GM12878 (cell line): ENCODE results near the gene RAB31. TPM values are rescaled to one million over a fixed set of nuclear protein-coding genes. Genes with fewer than 3 reads are reported as not detected.

Experiments used
- ATAC-seq: fragments of 200-7000 bp; cut with Tn5 transposase; 3 replicates; pipeline ENCODE4 v1.9.1; 2020; ENCODE audit warnings: mild to moderate bottlenecking, moderate library complexity
- BruUV-seq: library from RNA; stranded (reverse); fragments of 400-500 nt; replicated peaks from 2 replicates; lab custom pipeline; 2021; lab: Mats Ljungman, UMichigan
- CTCF ChIA-PET: fragments of 300-600 bp; sonication (Branson Sonifier 250); formaldehyde crosslinking; extraction: SDS; loops from one replicate; lab custom pipeline; 2021; ENCODE audit warnings: inconsistent platforms; lab: Yijun Ruan, JAX
- POLR2A ChIA-PET: fragments of 350-600 bp; formaldehyde crosslinking; extraction: SDS; loops from one replicate; lab custom pipeline; 2021; ENCODE audit warnings: inconsistent platforms; lab: Charles Lee
- RAD21 ChIA-PET: fragments of 300-600 bp; sonication (Branson Sonifier 250); formaldehyde crosslinking; loops from one replicate; lab custom pipeline; 2023; ENCODE audit warnings: antibody characterized with exemption; ENCODE audit not compliant: unreplicated experiment; lab: Charles Lee
- SMC1A ChIA-PET: fragments of 300-600 bp; sonication (Branson Sonifier 250); formaldehyde crosslinking; loops from one replicate; lab custom pipeline; 2023; ENCODE audit not compliant: unreplicated experiment, uncharacterized antibody; lab: Charles Lee
- DNase-seq: peaks from one replicate; pipeline ENCODE4 v3.0.0-alpha.2; 2011; ENCODE audit warnings: low read depth, low spot score
- FAIRE-seq: peaks from 3 replicates; lab custom pipeline; 2011; peaks lifted over from hg19 to GRCh38; lab: Jason Lieb, UNC
- H2AFZ ChIP-seq: 2 replicates; pipeline ENCODE4 v1.6.0; 2011; ENCODE audit warnings: low read depth, low read length, control low read depth; ENCODE audit not compliant: control insufficient read depth
- H3K27ac ChIP-seq: 2 replicates; pipeline ENCODE4 v1.5.1; 2011; ENCODE audit warnings: control low read depth; ENCODE audit not compliant: control insufficient read depth, insufficient read depth
- H3K27me3 ChIP-seq, 2 experiments: replicated peaks in 1 of 2; 2 replicates each; pipeline versions ENCODE4 v1.6.0 to v1.6.1; 2011; ENCODE audit warnings: low read length in 1 of 2; ENCODE audit not compliant: control insufficient read depth in 2 of 2, insufficient read depth in 2 of 2
- H3K36me3 ChIP-seq, 2 experiments: 2 replicates each; pipeline ENCODE4 v1.5.1; 2011; ENCODE audit warnings: low read length in 1 of 2; ENCODE audit not compliant: control insufficient read depth in 2 of 2, insufficient read depth in 2 of 2
- H3K4me1 ChIP-seq: 2 replicates; pipeline ENCODE4 v1.6.1; 2011; ENCODE audit warnings: mild to moderate bottlenecking, low read length, moderate library complexity, mixed read lengths; ENCODE audit not compliant: control insufficient read depth, insufficient read depth
- H3K4me2 ChIP-seq: 2 replicates; pipeline ENCODE4 v1.6.0; 2011; ENCODE audit warnings: control low read depth; ENCODE audit not compliant: control insufficient read depth, insufficient read depth
- H3K4me3 ChIP-seq: fragments of 200-600 bp; sonication (generic); 2 replicates; pipeline ENCODE4 v1.5.1; 2016
- H3K79me2 ChIP-seq: 2 replicates; pipeline ENCODE4 v1.6.0; 2011; ENCODE audit warnings: low read length; ENCODE audit not compliant: control insufficient read depth, insufficient read depth
- H3K9ac ChIP-seq: 2 replicates; pipeline ENCODE4 v1.8.0; 2011; ENCODE audit warnings: low read length, control low read depth, mixed read lengths; ENCODE audit not compliant: control insufficient read depth, insufficient read depth
- H3K9me3 ChIP-seq: replicated peaks from 3 replicates; pipeline ENCODE4 v1.5.1; 2011; ENCODE audit warnings: mild to moderate bottlenecking, low read length; ENCODE audit not compliant: control insufficient read depth, insufficient read depth
- H4K20me1 ChIP-seq: 2 replicates; pipeline ENCODE4 v1.6.0; 2011; ENCODE audit not compliant: control insufficient read depth, insufficient read depth
- HCFC1 ChIP-seq: fragments of 150-350 bp; IDR thresholded peaks from 2 replicates; pipeline ENCODE4 v1.6.1; 2014; ENCODE audit warnings: low read length
- KDM1A ChIP-seq: fragments of 200-600 bp; sonication (generic); IDR thresholded peaks from 2 replicates; pipeline ENCODE4 v1.6.1; 2016; ENCODE audit warnings: borderline replicate concordance
- POLR2AphosphoS2 ChIP-seq: IDR thresholded peaks from 2 replicates; pipeline ENCODE4 v1.6.1; 2011; ENCODE audit warnings: low read depth, mild to moderate bottlenecking, low read length, improper control_type of control experiment, moderate library complexity
- PRDM15 ChIP-seq: fragments of 450-650 bp; formaldehyde crosslinking; IDR thresholded peaks from 2 replicates; pipeline ENCODE4 v1.4.0; 2020; ENCODE audit warnings: mild to moderate bottlenecking, moderate library complexity
- SUPT20H ChIP-seq: IDR thresholded peaks from 2 replicates; pipeline ENCODE4 v1.6.1; 2011; ENCODE audit warnings: low read depth, mild to moderate bottlenecking, low read length, moderate library complexity, borderline replicate concordance; ENCODE audit not compliant: control insufficient read depth
- TBL1XR1 ChIP-seq: IDR thresholded peaks from 2 replicates; pipeline ENCODE4 v1.6.1; 2012; ENCODE audit warnings: low read depth, low read length, improper control_type of control experiment
- ZNF687 ChIP-seq: fragments of 450-650 bp; IDR thresholded peaks from 2 replicates; pipeline ENCODE4 v1.6.1; 2017; ENCODE audit warnings: mild to moderate bottlenecking, moderate library complexity
- WGBS: methylation state at CpG from one replicate; pipeline ENCODE4 v1.1.6; 2016; ENCODE audit warnings: low lambda C conversion rate; ENCODE audit not compliant: insufficient replicate concordance, insufficient coverage; ENCODE audit errors: missing lambda C conversion rate; 5-methylcytosine and 5-hydroxymethylcytosine counted together
- in situ Hi-C: fragments of 300-500 bp; cut with MboI; formaldehyde crosslinking; loops from 9 replicates; pipeline ENCODE4 v1.14.3; 2018; ENCODE audit warnings: mixed read lengths
- intact Hi-C: fragments of 100-400 bp; cut with micrococcal nuclease; formaldehyde crosslinking; loops from one replicate; pipeline ENCODE4 v1.14.2; 2022; ENCODE audit not compliant: unreplicated experiment
- polyA plus RNA-seq, 11 experiments: library from polyadenylated mRNA; depleted of rRNA in 4 of 11; unstranded in 6 of 11; stranded (reverse) in 5 of 11; fragments of >200 nt; fragmentation: Nextera tagmentation in 4 of 11; fragmentation: Illumina TruSeq in 1 of 11; extraction: Ambion mirVana in 4 of 11; extraction: Trizol in 1 of 11; gene quantifications; 1 replicate in 1 of 11; 2 replicates in 10 of 11; pipeline versions ENCODE4 v1.2.1 to v1.2.3, GENCODE V29; 2011 to 2016; ENCODE audit warnings: inconsistent platforms in 2 of 11, missing spikeins in 2 of 11, low read depth in 1 of 11
- total RNA-seq, 4 experiments: library from RNA; depleted of rRNA in 3 of 4; stranded (reverse); fragments of >200 nt in 3 of 4; fragmentation: Illumina TruSeq in 1 of 4; extraction: Trizol in 1 of 4; gene quantifications; 2 replicates each; pipeline versions ENCODE4 v1.2.1 to v1.2.3, GENCODE V29; 2013 to 2021

RAB31 gene
- total and polyA plus RNA-seq, 10 of the 15 experiments (the other 5 are each of a cell fraction or from before 2014, with no cell fraction given) = 0.80 to 23.3 (median 12.2) TPM

GRCh38 chr18:9688036-9688741 is 19.9 kb upstream of the RAB31 start (continued):
- TF ChIP-seq TBL1XR1 = no peak
- no peak for TF ChIP-seq ZNF687
- TF ChIP-seq HCFC1 = no peak
- no peak for TF ChIP-seq KDM1A
- TF ChIP-seq, all 136 proteins: peak for 0

GRCh38 chr18:9689253-9689652 is 18.8 kb upstream of the RAB31 start:
- no peak for FAIRE-seq
- ChIA-PET SMC1A (no interaction called here), RAD21 (no interaction called here), CTCF (no interaction called here), POLR2A (no interaction called here)
- Histone ChIP-seq H3K27ac (no peak overlapping the region), H3K4me3 (no peak overlapping the region), H3K4me2 (no peak overlapping the region), H3K27me3 (no peaks in the 10 kb centered on the region; a peak in 1 of 4 replicates), H3K9ac (no peak overlapping the region), H2AFZ (no peak overlapping the region), H3K36me3 (no peaks in the 10 kb centered on the region), H3K9me3 (no peaks in the 10 kb centered on the region), H3K4me1 (peaks cover 3% of the 10 kb centered on the region; the same call in 1 of the 2 replicates), H4K20me1 (no peaks in the 10 kb centered on the region), H3K79me2 (no peaks in the 10 kb centered on the region)
- ATAC-seq = no peak
- in situ Hi-C loops = no loop called here
- DNase-seq = no peak
- BruUV-seq = no TSS peak
- intact Hi-C loops = no loop called here
- TF ChIP-seq POLR2AphosphoS2 (no peak), PRDM15 (no peak), SUPT20H (no peak), HCFC1 (no peak)
- WGBS = 67% methylated on average over 3 of the region's 3 CpGs
